Measurements from ENCODE around the gene PATL2. TPM values are rescaled to one million over a fixed set of nuclear protein-coding genes. Genes with fewer than 3 reads are reported as not detected.

PATL2 gene
- total RNA-seq, 1 donor from 2014 or later, result 0.33 TPM

GRCh38 chr15:44719293-44719999, 8.3 kb upstream of the PATL2 start:
- H3K36me3 ChIP-seq (ENCODE audit: control insufficient read depth, insufficient read depth, low read length), result peaks cover 2% of the 10 kb centered on the region
- DNase-seq (ENCODE audit: low read depth), result no peak
- no peaks in the 10 kb centered on the region for H3K27me3 ChIP-seq (ENCODE audit: control insufficient read depth, insufficient read depth, low read length)
- no peak for TF ChIP-seq CTCF (IDR thresholded peaks at IDR 0.05; ENCODE audit: insufficient read depth, low read length, poor library complexity, severe bottlenecking)
- no peak overlapping the region for H3K4me3 ChIP-seq (ENCODE audit: low read depth, low read length)

- no peak for TF ChIP-seq CTCF (IDR thresholded peaks at IDR 0.05; ENCODE audit: insufficient read depth, low read length, poor library complexity, severe bottlenecking)
- Histone ChIP-seq H3K27me3 (ENCODE audit: control insufficient read depth, insufficient read depth, low read length) (no peaks in the 10 kb centered on the region), H3K4me3 (ENCODE audit: low read depth, low read length) (no peak overlapping the region), H3K36me3 (ENCODE audit: control insufficient read depth, insufficient read depth, low read length) (peaks cover 2% of the 10 kb centered on the region)
- no peak for DNase-seq (ENCODE audit: low read depth)
Measured at GRCh38 chr15:44718927-44719292, 7.8 kb upstream of the PATL2 start.

- H3K36me3 ChIP-seq (ENCODE audit: control insufficient read depth, insufficient read depth, low read length), result peaks cover 2% of the 10 kb centered on the region
- DNase-seq (ENCODE audit: low read depth), result no peak
- no peak overlapping the region for H3K4me3 ChIP-seq (ENCODE audit: low read depth, low read length)
- no peaks in the 10 kb centered on the region for H3K27me3 ChIP-seq (ENCODE audit: control insufficient read depth, insufficient read depth, low read length)
- TF ChIP-seq CTCF (IDR thresholded peaks at IDR 0.05; ENCODE audit: insufficient read depth, low read length, poor library complexity, severe bottlenecking), result no peak
Measured at GRCh38 chr15:44718180-44718926, 7.2 kb upstream of the PATL2 start.

- DNase-seq (ENCODE audit: low read depth), result no peak
- no peaks in the 10 kb centered on the region for H3K27me3 ChIP-seq (ENCODE audit: control insufficient read depth, insufficient read depth, low read length)
- no peak overlapping the region for H3K4me3 ChIP-seq (ENCODE audit: low read depth, low read length)
- TF ChIP-seq CTCF (IDR thresholded peaks at IDR 0.05; ENCODE audit: insufficient read depth, low read length, poor library complexity, severe bottlenecking), result no peak
- peaks cover 2% of the 10 kb centered on the region for H3K36me3 ChIP-seq (ENCODE audit: control insufficient read depth, insufficient read depth, low read length)
Measured at GRCh38 chr15:44716983-44717602, 6.0 kb upstream of the PATL2 start.

- H3K36me3 ChIP-seq (ENCODE audit: control insufficient read depth, insufficient read depth, low read length), result peaks cover 2% of the 10 kb centered on the region
- no peak overlapping the region for H3K4me3 ChIP-seq (ENCODE audit: low read depth, low read length)
- no peaks in the 10 kb centered on the region for H3K27me3 ChIP-seq (ENCODE audit: control insufficient read depth, insufficient read depth, low read length)
- no peak for DNase-seq (ENCODE audit: low read depth)
- TF ChIP-seq CTCF (IDR thresholded peaks at IDR 0.05; ENCODE audit: insufficient read depth, low read length, poor library complexity, severe bottlenecking), result no peak
Measured at GRCh38 chr15:44715797-44716334, 4.7 kb upstream of the PATL2 start.
